Measurements from ENCODE around the gene RPL13A. TPM values are rescaled to one million over a fixed set of nuclear protein-coding genes. Genes with fewer than 3 reads are reported as not detected.
A peak's percentile ranks its signal among the peaks of the same experiment; 100 is the strongest.

The RPL13A gene
- total RNA-seq, 1 donor: 1,887 TPM

DNA sequence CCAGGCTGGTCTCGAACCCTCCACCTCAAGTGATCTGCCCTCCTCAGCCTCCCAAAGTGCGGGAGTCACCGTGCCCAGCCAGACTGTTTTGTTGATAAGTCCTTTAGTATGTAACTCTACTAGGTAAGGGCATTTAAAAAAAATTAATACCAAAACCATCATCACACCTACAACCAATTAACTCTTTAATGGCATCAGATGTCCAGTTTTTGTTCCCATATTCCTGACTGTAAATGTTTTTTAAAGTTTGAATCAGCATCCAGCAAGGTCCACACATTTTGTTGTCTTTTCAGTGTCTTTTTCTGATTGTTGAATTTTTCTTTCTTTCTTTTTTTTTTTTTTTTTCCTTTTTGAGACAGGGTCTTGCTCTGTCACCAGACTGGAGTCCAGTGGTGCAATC, 30.6 kb downstream of the RPL13A start:
- no peak overlapping the region for H3K4me3 ChIP-seq (ENCODE audit: low read depth, low read length)
- TF ChIP-seq, protein P1, sequence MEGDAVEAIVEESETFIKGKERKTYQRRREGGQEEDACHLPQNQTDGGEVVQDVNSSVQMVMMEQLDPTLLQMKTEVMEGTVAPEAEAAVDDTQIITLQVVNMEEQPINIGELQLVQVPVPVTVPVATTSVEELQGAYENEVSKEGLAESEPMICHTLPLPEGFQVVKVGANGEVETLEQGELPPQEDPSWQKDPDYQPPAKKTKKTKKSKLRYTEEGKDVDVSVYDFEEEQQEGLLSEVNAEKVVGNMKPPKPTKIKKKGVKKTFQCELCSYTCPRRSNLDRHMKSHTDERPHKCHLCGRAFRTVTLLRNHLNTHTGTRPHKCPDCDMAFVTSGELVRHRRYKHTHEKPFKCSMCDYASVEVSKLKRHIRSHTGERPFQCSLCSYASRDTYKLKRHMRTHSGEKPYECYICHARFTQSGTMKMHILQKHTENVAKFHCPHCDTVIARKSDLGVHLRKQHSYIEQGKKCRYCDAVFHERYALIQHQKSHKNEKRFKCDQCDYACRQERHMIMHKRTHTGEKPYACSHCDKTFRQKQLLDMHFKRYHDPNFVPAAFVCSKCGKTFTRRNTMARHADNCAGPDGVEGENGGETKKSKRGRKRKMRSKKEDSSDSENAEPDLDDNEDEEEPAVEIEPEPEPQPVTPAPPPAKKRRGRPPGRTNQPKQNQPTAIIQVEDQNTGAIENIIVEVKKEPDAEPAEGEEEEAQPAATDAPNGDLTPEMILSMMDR (IDR thresholded peaks at IDR 0.05; ENCODE audit: insufficient read depth, low read depth, low read length): no peak
- DNase-seq (ENCODE audit: low read depth): no peak

DNA sequence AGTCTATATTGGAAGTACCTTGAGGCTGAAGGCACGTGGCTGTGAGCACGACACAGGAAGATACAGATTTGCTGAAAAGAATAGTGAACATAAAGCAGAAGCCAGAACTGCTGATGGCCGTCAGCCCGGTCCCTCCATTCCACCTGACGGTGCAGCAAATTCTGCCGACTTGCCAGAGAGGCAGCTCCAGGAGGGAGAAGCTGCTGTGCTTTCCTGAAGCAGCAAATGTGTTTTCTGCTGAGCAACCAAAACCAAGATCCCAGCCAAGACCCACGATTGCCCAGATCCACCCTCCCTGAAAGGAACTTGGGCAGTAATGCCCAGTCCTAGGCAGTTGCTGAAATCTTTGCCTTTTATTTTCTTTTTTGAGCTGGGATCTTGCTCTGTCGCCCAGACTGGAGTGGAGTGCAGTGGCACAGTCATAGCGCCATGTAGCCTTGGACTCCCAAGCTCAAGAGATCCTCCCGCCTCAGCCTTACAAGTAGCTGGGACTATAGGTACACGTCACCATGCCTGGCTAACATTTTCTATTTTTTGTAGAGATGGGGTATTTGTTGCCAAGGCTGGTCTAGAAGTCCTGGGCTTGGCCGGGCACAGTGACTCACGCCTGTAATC, 33.4 kb downstream of the RPL13A start:
- no peak overlapping the region for H3K4me3 ChIP-seq (ENCODE audit: low read depth, low read length)
- no peak for DNase-seq (ENCODE audit: low read depth)
- TF ChIP-seq, protein P1 (IDR thresholded peaks at IDR 0.05; ENCODE audit: insufficient read depth, low read depth, low read length): no peak

DNA sequence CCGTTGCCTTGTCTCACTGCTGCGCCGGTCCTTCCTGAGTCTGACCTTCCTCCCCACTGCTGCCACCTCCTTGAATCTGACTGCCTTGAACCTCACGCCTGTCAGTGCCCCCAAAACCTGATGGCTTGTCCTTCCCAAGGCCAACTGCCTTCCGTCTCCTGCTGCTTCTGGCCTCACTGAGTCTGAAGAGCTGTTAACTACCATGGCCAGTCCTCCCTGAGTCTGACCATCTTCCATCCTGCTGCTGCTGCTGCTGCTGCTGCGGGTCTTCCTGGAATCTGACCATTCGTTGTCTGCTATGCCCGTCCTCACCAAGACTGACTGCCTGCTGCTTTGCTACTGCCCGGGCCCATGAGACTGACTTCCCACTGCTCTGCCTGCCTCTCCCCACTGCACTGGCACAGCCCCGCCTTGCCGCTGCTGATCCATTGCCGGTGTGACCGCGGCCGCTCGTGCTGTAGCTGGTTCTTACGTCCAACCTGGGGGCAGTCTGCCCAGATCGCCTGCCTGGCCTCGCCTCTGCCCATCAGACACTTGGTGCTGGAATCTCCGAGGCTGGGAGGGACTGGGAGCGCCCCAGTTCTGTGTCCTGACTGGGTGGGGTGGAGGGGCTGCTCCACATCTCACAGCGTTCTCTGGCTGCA, 37.5 kb downstream of the RPL13A start:
- no peak for DNase-seq (ENCODE audit: low read depth)
- H3K4me3 ChIP-seq (ENCODE audit: low read depth, low read length): no peak overlapping the region
- TF ChIP-seq, protein P1 (IDR thresholded peaks at IDR 0.05; ENCODE audit: insufficient read depth, low read depth, low read length): no peak

DNA sequence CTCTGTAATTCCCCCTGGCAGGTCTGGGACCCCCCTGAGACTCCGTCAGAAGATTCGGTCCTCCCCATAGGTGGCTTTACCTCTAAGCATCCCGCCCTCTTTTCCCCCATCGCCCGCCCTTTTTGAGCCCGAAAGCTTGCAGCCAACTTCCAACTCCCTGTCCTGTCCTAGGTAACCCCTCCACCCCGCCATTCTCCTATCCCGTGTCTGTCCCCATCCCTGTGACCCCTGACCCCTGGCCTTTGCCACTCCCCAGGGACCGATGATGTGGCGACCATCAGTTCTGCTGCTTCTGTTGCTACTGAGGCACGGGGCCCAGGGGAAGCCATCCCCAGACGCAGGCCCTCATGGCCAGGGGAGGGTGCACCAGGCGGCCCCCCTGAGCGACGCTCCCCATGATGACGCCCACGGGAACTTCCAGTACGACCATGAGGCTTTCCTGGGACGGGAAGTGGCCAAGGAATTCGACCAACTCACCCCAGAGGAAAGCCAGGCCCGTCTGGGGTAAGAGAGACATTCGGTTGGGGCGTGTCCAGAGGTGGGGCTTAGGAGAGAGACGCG, 40.9 kb downstream of the RPL13A start:
- peak; percentile 79 for DNase-seq (ENCODE audit: low read depth)
- peak overlapping the region; percentile 77 for H3K4me3 ChIP-seq (ENCODE audit: low read depth, low read length)
- TF ChIP-seq, protein P1 (IDR thresholded peaks at IDR 0.05; ENCODE audit: insufficient read depth, low read depth, low read length): no peak

DNA sequence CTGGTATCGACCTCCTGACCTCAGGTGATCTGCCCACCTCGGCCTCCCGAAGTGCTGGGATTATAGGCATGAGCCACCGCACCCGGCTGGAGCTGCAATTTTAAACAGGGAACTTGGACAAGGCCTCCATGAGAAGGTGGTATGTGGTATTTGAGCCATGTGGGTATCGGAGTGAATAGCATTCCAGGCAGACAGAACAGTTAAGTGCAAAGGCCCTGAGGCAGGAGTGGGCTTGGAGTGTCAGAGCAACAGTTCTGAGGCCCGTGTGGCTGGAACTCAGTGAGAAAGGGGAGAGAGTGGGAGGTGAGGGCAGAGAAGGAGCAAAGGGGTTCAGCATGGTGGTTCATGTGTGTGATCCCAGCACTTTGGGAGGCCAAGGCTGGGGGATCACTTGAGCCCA, 43.3 kb downstream of the RPL13A start:
- H3K4me3 ChIP-seq (ENCODE audit: low read depth, low read length): no peak overlapping the region
- DNase-seq (ENCODE audit: low read depth): no peak
- TF ChIP-seq, protein P1 (IDR thresholded peaks at IDR 0.05; ENCODE audit: insufficient read depth, low read depth, low read length): no peak

DNA sequence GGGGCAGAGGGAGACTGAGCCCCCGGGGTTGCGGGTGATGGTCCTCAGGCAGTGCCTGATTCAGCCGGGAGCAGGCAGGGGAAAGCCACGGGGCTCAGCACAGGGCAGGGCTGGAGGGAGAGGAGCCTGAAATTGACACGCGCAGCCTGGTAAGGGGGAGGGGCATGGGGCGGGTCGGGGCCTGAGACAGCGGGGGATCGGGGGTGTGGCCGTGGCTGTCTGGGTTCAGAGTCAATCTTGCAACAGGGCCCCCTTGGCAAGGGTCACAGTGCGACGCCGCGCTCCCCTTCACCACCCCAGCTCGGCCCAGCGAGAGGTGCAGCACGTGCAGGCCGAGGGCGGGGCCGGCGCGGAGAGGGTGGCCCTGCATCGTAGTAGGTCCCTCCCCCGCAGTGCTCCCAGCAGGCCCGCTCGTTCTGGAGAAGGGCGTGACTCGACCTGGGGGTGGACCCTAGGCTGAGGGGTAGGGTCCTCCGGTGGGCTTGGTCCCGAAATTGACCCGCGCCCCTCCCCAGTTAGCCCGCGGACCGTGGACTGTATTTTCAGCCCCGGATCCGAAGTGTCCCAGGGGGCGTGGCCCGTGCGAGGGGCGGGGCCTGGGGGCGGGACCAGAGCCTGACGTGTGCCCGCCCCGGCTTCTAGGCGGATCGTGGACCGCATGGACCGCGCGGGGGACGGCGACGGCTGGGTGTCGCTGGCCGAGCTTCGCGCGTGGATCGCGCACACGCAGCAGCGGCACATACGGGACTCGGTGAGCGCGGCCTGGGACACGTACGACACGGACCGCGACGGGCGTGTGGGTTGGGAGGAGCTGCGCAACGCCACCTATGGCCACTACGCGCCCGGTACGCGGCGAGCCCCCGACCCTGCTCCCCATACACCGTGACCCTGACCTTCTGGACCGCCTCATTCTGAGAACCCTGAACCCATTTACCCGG, 46.4 kb downstream of the RPL13A start:
- peak; percentile 44 for DNase-seq (ENCODE audit: low read depth)

More for the DNA sequence above, 46.4 kb downstream of the RPL13A start:
- peak overlapping the region; percentile 58 for H3K4me3 ChIP-seq (ENCODE audit: low read depth, low read length)
- TF ChIP-seq, protein P1 (IDR thresholded peaks at IDR 0.05; ENCODE audit: insufficient read depth, low read depth, low read length): peak; percentile 8
